HTERT RPE-1 (cell line): ENCODE data around the gene RAP1GAP2.

Experiments used
- in situ Hi-C: fragments of 300-500 bp; cut with MboI; formaldehyde crosslinking; loops from 4 replicates; pipeline ENCODE4 v1.14.3; 2020; ENCODE audit warnings: low sequenced_read_pairs

The RAP1GAP2 gene

GRCh38 chr17:2906901-2907300 lies 110.7 kb downstream of the RAP1GAP2 start:
- in situ Hi-C loops = no loop called here

DNA sequence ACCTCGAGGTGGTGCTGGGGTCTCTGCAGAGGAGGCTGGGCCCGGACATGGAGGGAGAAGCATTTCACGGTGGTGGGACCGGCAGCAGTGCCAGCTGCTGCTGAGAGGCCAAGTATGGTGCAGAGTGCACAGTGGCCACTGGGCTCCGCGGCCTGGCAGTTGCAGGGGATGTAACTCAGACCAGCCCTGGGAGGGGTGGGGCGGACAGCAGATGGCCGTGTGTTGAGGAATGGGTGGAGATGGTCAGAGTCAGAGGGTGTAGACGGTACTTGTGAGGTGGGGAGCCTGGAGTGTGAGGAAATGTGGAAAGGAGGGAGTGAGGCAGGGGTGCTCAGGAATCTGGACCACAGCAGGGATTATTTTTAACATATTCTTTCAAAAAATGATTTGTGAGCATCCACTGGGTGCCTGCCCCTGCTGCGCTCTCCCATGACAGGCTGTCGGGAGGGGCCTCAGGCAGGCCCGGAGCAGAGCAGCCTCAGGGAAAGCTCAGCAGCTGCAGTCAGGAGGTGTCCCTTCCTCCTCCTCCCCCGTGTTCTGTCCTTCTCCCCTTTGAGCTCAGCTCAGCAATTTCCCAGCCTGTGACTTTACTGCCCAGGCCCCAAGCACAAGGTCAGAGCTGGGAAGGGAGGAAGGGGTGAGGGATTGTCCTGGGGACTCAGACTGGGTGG lies 113.1 kb downstream of the RAP1GAP2 start:
- in situ Hi-C loops = no loop called here

- in situ Hi-C loops = no loop called here
Measured at GRCh38 chr17:2909846-2910234, 113.6 kb downstream of the RAP1GAP2 start.

GRCh38 chr17:2911035-2911754 lies 115.0 kb downstream of the RAP1GAP2 start:
- in situ Hi-C loops = no loop called here

- in situ Hi-C loops = no loop called here
Measured at GRCh38 chr17:2911755-2912111, 115.5 kb downstream of the RAP1GAP2 start.

DNA sequence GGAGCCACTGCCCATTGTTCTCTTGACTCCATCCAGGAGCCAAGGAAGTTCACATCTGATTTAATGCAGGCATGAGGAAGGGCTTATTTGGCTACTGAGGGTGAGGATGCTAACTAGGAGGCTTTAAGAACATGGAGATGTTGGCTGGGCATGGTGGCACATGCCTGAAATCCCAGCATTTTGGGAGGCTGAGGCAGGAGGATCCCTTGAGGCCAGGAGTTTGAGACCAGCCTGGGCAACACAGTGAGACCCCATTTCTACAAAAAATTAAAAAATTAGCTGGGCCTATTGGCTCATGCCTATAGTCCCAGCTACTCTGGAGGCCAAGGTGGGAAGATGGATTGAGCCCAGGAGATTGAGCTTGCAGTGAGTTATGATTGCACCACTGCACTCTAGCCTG lies 116.5 kb downstream of the RAP1GAP2 start:
- in situ Hi-C loops = no loop called here

- in situ Hi-C loops = no loop called here
Measured at GRCh38 chr17:2916461-2916860, 120.2 kb downstream of the RAP1GAP2 start.

- in situ Hi-C loops = no loop called here
Measured at GRCh38 chr17:2921443-2921842, 125.2 kb downstream of the RAP1GAP2 start.

DNA sequence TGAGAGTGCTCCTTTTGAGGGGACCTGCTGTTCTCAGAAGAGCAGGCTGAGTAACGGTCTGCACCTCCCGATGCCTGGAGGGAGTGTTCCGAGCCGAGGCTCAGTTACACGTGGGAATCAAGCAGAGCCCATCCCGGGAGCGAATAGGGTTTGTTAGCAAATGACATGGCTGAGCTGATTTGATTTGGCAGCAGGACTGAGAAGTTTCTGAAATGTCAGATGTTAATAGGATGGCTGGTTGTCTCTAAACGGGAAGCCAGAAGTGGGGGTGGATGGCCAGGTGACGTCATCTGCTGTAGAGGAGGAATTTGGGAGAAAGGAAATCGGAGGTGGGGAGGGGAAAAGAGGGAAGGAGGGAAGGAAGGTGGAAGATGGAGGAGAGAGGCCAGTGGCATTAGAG lies 128.0 kb downstream of the RAP1GAP2 start:
- in situ Hi-C loops = no loop called here

DNA sequence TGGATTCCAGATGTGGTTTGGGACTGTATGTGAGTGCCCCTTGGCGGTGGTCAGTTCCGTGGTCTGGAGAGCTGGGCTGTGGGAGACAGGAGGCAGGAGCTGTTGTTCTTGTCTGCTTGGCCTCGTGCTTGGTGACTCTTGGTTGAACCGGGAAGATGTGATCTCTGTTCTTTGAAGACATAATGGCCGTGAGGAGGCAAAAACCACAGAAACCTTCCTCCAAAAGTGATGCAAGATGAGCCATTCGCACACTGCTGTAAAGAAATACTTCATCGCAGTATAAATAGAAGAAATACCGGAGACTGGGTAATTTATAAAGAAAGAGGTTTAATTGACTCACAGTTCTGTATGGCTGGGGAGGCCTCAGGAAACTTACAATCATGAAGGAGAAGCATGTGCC lies 128.8 kb downstream of the RAP1GAP2 start:
- in situ Hi-C loops = no loop called here

DNA sequence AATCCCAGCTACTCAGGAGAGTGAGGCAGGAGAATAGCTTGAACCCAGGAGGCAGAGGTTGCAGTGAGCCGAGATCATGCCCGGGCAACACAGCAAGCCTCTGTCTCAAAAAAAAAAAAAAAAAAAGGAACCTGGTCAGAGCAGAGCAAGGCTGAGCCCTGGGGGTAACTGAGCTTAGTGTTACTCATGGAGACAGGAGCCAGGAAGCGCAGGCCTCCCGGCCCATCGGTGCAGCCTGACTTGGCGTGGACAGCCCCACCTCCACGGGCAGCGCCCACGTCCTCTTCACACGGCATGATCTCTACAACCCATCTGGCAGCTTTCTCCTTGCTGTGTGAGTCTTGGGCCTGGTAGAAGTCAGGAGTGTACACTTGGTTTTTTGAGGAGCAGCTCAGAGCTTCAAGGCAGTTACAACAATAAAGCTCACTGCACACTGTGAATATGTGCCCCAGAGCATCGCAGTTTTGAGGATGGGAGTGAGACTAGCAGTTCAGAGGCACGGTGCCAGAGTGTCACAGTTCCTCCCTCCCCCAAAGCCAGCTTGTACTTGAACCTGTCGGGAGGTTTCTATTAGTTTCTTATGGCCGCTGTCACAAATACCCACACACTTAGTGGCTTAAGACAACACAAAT lies 129.9 kb downstream of the RAP1GAP2 start:
- in situ Hi-C loops = no loop called here

- in situ Hi-C loops = no loop called here
Measured at GRCh38 chr17:2928294-2928890, 132.2 kb downstream of the RAP1GAP2 start.

DNA sequence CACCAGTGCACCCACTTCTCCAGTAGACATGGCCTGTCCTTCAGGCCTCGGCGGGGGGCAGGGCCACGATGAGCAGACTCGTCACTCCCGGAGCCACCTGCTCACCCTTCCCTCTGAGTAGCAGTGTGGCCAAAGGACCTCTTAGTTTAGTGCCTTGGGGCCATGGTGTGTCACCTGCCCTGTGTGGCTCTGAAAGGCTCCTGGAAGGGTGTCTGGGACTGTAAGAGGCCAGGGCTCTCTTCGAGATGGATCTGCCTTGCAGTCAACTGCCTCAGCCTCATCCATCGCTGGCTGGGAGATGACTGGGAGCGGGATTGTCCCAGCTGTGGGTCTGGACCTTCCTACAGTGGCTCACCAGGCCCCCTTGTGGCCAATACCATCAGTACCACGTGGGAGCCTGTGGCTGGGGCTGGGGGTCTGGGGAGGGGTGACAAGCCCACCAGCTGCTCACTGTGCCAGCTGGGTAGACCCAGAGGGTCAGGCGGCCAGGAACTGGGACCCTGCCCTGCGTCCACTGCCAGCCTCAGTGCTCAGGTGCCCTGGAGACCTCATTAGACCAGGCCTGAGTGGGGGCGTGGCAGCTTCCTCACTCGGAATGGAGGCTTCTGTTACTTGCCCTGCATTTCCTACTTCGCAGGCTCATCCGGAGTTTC lies 133.8 kb downstream of the RAP1GAP2 start:
- in situ Hi-C loops = no loop called here

DNA sequence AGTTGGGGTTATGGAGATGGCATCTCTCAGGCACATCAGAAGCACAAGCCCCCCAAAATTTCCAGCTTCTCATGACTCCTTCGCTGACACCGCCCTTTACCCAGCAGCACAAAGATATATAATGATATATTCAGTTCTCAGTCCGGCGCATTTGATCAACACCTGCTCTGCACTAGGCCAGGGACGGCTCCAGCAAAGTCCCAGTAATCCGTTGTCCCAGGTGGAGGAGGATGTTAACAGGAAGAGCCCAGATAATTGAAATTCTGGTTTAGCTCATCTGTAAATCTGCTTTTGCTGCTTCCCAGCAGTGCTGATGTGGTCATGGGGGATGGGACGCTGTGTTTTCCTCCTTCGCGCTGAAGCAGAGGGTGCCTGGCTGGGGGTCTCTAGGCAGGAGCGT lies 135.6 kb downstream of the RAP1GAP2 start:
- in situ Hi-C loops = no loop called here

- in situ Hi-C loops = no loop called here
Measured at GRCh38 chr17:2932946-2933345, 136.7 kb downstream of the RAP1GAP2 start.

DNA sequence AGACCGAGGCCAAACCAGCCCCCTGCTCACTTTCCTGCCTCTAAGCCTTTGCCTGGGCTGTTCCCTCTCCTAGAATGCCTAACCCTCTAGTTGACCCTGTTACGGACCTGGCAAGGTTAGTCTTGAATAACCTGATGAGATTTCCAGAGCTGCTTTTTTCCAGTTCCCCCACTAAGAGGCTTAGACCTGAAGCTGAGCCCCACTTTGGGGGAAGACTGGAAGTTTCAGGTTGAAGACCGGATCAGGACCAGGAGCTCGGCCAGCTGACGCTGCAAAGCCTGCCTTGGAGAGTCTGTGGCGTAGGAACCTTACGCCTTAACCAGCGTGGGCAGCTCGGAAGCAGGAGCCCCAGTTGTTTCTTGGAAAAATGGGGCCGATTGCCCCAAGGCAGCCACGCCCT lies 137.4 kb downstream of the RAP1GAP2 start:
- in situ Hi-C loops = no loop called here

- in situ Hi-C loops = no loop called here
Measured at GRCh38 chr17:2935632-2936031, 139.4 kb downstream of the RAP1GAP2 start.

GRCh38 chr17:2936351-2936750 lies 140.1 kb downstream of the RAP1GAP2 start:
- in situ Hi-C loops = no loop called here

GRCh38 chr17:2936771-2937321 lies 140.6 kb downstream of the RAP1GAP2 start:
- in situ Hi-C loops = no loop called here

DNA sequence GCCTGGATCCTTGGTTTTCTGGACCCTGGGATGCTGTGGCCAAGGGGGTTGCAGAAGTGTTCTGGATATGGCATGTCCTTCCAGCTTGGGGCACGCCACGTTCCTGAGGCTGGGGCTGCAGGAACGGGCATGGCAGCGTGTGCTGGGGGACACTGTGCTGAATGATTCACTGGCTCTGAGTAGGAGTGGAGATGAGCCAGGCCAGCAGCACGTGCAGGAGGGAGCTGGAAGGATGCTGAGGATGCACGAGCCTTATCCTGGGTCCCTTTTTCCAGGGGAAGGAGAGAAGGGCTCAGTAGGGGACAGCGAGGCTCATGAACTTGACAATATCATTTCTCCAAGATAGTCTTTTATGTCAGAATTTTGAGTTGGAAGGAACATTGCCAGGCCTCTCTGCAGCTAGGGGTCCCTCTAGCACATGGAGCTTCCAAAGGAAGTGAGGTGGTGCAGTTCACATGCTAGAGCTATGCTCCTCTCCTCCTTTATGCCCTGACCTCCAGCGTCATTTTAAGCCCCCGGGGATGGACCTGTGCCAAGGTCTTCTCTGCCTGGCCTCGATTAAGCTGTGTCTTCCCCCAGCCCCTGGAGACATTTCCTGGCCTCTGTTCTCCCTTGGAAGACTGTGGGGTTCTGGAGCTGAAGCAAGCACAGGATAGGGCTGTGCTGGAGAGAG lies 141.2 kb downstream of the RAP1GAP2 start:
- in situ Hi-C loops = no loop called here
